GM21381 (cell line): ENCODE data around the gene ERMN.
"Not testable (repeated sequence)": the region's sequence is repeated elsewhere in the genome, so short reads cannot be mapped to it uniquely, and the experiment has no call there.

Source experiments
- ATAC-seq: cut with Tn5 transposase; IDR thresholded peaks from one replicate; pipeline ENCODE4 v1.9.1; 2021; ENCODE audit warnings: mild to moderate bottlenecking, moderate library complexity; ENCODE audit not compliant: unreplicated experiment

The ERMN gene

DNA sequence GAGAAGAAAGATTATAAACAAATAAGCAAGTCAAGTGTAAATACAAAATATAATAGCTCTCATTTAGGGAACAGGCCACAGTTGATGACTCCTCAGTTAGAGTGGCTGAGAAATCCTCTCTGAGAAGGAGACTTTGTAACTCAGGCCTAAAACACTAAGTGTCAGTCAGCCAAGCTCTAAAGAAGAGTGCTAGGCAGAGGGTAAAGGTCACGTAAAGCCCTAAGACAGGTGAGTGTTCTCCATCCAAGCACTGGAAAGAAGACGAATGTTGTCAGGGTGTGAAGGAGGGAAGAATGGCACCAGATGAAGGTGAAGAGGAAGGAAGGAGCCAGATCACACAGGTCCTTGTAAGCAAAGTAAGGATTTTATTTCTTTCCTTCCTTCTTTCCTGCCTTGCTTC lies 24.3 kb downstream of the ERMN start:
- no peak for ATAC-seq

DNA sequence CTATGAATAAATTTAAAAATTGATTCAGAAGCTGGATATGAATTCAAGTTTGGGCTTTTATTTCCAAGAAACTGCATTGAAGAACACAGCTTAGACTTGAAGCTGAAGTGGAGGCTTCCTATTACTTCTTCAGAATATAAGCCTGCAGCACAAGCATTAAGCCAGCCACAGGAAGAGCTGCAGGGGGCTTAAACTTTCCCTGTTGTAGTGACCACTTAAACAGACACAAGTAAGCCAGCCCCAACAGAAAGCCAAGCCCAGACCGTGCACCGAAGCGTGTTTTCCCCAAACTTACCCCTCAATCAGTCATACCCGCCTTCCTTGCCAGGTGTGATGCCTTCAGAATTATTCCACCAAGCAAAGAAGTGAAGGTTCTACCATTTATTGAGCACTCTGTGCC lies 28.7 kb downstream of the ERMN start:
- ATAC-seq: no peak

DNA sequence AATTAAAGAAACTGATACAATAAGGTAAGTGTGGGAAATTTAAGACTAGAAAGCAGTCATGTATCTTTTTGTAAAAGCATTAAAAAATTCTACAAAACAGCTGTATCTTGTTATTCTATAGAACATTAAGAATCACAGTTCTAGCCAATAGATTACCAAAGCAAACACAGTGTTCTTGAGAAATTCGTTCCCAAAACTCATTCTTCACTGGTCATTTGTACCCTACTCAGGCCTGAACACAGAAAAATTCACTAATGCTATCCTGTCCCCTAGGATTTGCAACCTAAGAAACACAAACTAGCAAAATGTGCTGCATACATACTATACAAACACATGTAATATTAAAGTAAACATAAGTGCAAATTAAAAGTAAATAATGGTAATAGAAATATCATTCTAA lies 29.1 kb downstream of the ERMN start:
- ATAC-seq: no peak

DNA sequence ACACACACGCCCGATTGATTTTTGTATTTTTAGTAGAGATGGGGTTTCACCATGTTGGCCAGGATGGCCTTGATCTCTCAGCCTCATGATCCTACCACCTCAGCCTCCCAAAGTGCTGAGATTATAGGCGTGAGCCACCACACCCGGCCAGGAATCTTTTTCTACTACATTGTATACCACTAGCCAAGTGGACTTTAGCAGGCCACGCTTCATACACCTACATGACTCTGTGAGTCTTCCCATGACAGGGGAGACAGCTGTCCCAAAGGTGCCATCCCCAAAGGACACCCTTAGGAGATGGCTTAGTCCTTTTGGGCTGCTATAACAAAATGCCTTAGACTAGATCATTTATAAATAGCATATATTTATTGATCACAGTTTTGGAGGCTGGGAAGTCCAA lies 32.8 kb downstream of the ERMN start:
- no peak for ATAC-seq

DNA sequence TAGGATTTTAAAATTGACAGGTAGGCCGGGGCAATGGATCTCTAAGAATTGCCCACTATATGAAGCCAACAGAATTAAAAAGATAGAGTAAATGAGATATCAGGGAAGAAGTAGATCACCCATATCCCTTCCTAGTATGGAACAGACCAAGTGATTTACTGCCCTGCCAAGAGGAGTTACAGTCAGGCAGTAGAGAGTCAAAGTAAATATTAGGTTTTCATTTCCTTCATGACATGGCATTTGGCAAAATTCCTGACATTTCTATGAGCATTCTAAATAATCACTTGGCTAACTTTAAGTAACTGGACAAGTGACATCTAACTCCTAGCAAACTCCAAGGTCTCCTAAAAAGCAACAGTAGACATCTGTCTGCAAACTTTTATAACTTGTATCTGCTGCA lies 34.6 kb downstream of the ERMN start:
- ATAC-seq: no peak

DNA sequence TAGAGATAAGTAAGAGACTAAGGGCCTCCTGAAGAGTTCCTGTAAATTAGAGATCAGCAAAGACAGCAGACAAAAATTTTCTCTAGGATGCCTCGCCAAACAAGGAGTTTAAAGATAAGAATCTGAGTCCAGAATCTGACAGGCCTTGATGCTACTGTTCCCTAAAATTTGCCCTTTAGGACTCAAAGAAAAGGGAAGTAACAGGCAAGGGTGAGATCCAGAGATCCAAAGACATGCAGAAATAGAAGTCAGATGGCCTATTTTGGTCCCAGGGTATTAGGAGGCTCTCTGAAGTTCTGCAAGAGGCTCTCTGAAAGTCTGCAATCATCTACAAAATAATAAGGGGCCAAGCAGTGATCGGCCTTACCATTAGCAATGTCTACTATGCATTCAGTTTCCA lies 35.1 kb downstream of the ERMN start:
- ATAC-seq: no peak

DNA sequence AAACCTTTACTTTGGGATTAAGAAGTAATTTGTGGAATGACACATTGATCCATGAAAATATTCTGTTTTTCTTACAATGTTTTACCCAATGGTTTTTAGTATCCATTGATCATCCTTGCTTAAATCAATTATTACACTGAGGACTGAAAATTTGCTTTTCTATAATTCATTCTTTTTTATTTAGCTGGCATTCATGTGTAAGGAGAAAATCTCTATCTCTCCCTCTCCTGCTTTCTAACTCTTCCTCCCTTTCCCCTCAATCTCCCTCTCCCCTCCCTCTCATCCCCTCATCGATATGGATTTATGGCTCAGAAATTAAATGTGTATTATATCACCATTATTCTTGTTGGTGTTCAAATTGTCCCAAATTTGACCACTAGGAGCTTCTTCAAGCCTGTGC lies 38.5 kb downstream of the ERMN start:
- ATAC-seq: no peak

DNA sequence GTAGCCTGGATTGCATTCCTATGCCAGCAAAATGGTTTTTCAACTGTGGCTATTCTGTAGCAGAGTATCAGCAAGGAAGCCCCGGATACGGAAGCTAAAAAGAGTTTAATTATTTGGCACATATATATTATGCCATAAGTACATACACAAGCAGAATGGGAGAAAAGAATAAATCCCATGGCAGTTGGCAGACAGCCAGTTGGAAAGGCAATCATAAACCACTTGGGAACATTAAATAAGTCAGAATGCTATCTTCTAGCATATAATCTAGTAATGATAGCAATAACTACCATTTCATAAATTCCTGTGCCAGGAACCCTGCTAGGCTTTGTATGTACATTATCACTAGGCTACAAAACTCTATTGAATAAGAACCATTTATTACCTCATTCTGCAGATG lies 42.2 kb downstream of the ERMN start:
- ATAC-seq: no peak

DNA sequence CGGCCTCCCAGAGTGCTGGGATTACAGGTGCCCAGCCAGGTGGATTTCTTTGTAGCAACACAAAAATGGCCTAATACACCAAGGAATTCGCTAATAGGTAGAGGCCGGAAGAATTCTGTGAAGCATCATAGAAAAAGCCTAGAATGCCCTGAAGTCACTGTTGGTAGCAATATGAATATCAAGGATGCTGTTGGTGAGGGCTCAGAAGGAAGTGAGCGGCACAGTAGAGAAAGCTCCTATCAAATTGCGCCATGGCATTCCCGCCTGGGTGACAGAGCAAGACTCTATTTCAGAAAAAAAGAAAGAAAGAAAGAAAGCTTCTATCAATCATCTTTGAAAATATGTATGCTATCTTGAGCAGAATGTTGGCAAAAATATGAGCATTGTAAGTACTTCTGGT lies 44.3 kb downstream of the ERMN start:
- no peak for ATAC-seq

DNA sequence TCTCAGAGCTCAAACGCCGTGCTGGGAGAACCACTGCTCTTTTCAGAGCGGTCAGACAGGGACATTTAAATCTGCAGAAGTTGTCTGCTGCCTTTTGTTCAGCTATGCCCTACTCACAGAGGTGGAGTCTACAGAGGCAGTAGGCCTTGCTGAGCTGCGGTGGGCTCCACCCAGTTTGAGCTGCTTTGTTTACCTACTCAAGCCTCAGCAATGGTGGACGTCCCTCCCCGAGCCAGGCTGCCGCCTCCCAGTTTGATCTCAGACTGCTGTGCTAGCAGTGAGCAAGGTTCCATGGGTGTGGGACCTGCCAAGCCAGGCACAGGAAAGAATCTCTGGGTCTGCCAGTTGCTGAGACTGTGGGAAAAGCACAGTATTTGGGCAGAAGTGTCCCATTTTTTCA lies 46.3 kb downstream of the ERMN start:
- not testable (repeated sequence) for ATAC-seq

DNA sequence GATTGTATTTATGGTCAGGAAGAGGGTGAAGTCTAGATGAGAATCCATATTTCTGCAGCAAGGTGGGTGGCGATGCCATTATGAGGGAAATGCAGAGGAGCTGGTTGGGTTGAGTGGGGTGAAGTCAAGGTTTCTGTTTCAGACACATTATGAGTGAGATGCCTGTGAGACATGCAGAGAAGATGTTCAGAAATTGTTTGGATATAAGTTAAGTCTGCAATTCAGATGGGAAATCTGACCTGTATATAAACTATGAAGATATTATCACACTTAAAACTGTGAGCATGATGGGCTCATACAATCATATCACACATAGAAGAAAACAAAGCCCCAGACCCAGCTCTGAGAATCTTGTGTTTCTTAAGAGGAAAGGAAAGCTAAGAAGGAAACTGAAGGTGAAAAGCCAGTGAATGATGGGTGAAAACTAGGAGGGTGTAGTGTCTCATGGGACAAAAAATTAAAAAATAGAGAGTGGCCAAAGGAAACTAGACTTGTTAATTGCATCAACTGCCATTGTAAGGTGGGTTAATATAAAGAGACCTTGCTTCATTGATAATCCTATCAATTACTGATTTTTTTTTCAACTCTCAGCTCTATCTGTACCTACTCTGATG lies 53.9 kb downstream of the ERMN start:
- ATAC-seq: no peak

DNA sequence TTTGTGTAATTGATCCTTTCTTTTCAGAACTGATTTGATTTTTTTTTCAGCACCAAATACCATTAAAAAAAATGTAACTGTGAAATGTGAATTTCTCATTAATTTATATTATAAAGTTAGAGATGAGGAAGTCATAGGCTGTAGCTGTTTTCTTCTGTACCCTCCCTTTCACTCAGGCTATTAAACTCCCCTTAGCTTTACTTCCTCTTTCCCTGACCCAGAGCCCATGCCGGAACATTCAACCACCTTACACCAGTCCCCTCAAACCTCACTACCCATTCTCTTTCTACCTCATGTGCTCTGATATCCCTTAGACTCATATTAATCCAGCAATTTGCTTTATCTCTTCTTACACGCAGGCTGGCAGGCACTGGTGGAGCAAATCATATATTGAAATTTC lies 55.7 kb downstream of the ERMN start:
- no peak for ATAC-seq

DNA sequence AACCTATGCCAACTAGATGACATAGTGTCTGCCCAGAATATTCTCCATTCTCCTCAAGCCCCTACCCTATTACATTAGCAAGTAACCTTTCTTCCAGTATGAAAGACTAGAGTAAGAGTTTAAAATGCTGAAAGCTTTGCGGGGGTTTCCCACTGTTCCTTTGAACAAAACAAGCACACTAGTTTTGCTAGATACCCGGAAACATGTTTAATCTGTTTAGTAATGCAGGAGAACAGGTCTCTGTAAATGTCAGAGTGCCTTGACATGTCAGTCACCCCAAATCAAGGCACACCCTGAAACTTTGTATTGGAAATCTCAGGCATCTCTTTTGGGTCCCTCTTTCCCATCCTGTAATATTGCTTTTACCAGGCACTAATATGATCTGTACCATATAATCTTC lies 56.6 kb downstream of the ERMN start:
- ATAC-seq: no peak
